Kidney (tissue), 14 donors: Measurements from ENCODE around the gene ZNF646. TPM values are rescaled to one million over a fixed set of nuclear protein-coding genes. Genes with fewer than 3 reads are reported as not detected.

Source experiments
- DNase-seq, 5 donors: peaks; one replicate each; pipeline ENCODE4 v3.0.0-alpha.2; 2013 to 2020
- FAIRE-seq: peaks from 2 replicates; lab custom pipeline; 2012; peaks lifted over from hg19 to GRCh38; lab: Jason Lieb, UNC
- H3K27ac ChIP-seq, 2 donors: one replicate each; pipeline ENCODE4 v1.7.0; 2013; ENCODE audit warnings: low read depth in 2 of 2, low read length in 2 of 2, inconsistent platforms in 1 of 2
- H3K27me3 ChIP-seq: one replicate; pipeline ENCODE4 v1.7.1; 2013; ENCODE audit warnings: low read length, inconsistent platforms; ENCODE audit not compliant: control insufficient read depth, insufficient read depth
- H3K36me3 ChIP-seq, 3 donors: one replicate each; pipeline versions ENCODE4 v1.7.0 to v1.7.1; 2013; ENCODE audit warnings: low read length in 3 of 3, control low read depth in 1 of 3, inconsistent platforms in 1 of 3; ENCODE audit not compliant: insufficient read depth in 3 of 3, control insufficient read depth in 2 of 3
- H3K4me1 ChIP-seq, 3 donors: one replicate each; pipeline versions ENCODE4 v1.7.0 to v1.7.1; 2013; ENCODE audit warnings: low read length in 3 of 3, inconsistent platforms in 1 of 3, low read depth in 1 of 3; ENCODE audit not compliant: control insufficient read depth in 2 of 3, insufficient read depth in 2 of 3
- H3K4me3 ChIP-seq, 3 donors: one replicate each; pipeline versions ENCODE4 v1.7.0 to v1.8.1; 2013; ENCODE audit warnings: low read length in 3 of 3, control low read depth in 1 of 3, inconsistent platforms in 1 of 3
- H3K9ac ChIP-seq, 3 donors: one replicate each; pipeline versions ENCODE4 v1.7.0 to v1.7.1; 2013; ENCODE audit warnings: low read length in 3 of 3, control low read depth in 1 of 3, inconsistent platforms in 1 of 3
- H3K9me3 ChIP-seq, 3 donors: one replicate each; pipeline versions ENCODE4 v1.7.0 to v1.7.1; 2013; ENCODE audit warnings: low read length in 3 of 3, control low read depth in 1 of 3, inconsistent platforms in 1 of 3; ENCODE audit not compliant: control insufficient read depth in 2 of 3, insufficient read depth in 1 of 3
- intact Hi-C: fragments of 100-400 bp; cut with DNase I; formaldehyde crosslinking; loops from one replicate; pipeline ENCODE4 v1.11.1; 2022
- polyA plus RNA-seq: library from polyadenylated mRNA; stranded (reverse); fragments of 350-450 nt; fragmentation: Illumina TruSeq; extraction: RNeasy Lipid Tissue Mini Kit (QIAGEN cat#74804); gene quantifications from one replicate; pipeline ENCODE4 v1.2.3, GENCODE V29; 2014; ENCODE audit warnings: low read depth, low replicate concordance; ENCODE audit not compliant: insufficient read depth
- total RNA-seq: library from RNA; stranded (reverse); fragmentation: NEBNext Ultra II Directional; extraction: Animal tissue kit (Norgen Biotek cat#: 25700); gene quantifications from one replicate; pipeline ENCODE4 v1.2.1, GENCODE V29; 2021
- TF ChIP-seq, protein P1 (sequence below): IDR thresholded peaks from 3 replicates; pipeline ENCODE4 v1.5.1; 2012; ENCODE audit warnings: mild to moderate bottlenecking, moderate library complexity, borderline replicate concordance; ENCODE audit not compliant: insufficient read depth; ENCODE audit errors: extremely low read depth
- donor health status: control.
- donor health status: control.
- donor health status: control.
- donor health status: control.
- donor health status: control.
- donor health status: DM: yes; HTN: yes; CAD: no.
- donor health status: Normal renal cell carcinoma (clear cell type).

ZNF646 gene
- total and polyA plus RNA-seq, 2 donors from 2014 or later = 2.9 to 20.5 TPM

DNA sequence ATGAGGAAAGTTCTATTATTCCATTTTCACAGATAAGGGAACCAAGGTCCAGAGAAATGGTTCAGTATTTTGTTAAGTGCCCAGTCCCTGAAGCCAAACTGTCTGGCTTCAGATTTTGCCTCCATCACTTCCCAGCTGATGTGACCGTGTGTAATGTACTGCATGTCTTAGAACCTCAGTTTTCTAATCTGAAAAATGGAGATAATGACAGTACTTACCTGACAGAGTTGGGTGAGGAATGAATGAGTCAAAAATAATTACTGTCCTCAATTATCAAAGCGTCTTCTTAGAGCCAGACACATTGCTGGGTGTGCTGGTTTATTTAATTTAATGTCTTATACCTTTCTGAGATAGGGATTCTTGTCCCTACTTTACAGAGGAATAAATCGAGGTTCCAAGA, 6.9 kb upstream of the ZNF646 start:
- peaks cover 0 to 10% (median 0%) of the 10 kb centered on the region in 3 donors for H3K4me1 ChIP-seq
- FAIRE-seq (no peak), DNase-seq (no peak)
- H3K9ac ChIP-seq = no peak overlapping the region
- H3K27me3 ChIP-seq = no peaks in the 10 kb centered on the region
- H3K9me3 ChIP-seq = no peaks in the 10 kb centered on the region
- no peak overlapping the region for H3K27ac ChIP-seq
- peaks cover 0 to 3% (median 2%) of the 10 kb centered on the region in 3 donors for H3K36me3 ChIP-seq
- TF ChIP-seq, protein P1, sequence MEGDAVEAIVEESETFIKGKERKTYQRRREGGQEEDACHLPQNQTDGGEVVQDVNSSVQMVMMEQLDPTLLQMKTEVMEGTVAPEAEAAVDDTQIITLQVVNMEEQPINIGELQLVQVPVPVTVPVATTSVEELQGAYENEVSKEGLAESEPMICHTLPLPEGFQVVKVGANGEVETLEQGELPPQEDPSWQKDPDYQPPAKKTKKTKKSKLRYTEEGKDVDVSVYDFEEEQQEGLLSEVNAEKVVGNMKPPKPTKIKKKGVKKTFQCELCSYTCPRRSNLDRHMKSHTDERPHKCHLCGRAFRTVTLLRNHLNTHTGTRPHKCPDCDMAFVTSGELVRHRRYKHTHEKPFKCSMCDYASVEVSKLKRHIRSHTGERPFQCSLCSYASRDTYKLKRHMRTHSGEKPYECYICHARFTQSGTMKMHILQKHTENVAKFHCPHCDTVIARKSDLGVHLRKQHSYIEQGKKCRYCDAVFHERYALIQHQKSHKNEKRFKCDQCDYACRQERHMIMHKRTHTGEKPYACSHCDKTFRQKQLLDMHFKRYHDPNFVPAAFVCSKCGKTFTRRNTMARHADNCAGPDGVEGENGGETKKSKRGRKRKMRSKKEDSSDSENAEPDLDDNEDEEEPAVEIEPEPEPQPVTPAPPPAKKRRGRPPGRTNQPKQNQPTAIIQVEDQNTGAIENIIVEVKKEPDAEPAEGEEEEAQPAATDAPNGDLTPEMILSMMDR = no peak
- no peak overlapping the region for H3K4me3 ChIP-seq
- intact Hi-C loops = no loop called here

- TF ChIP-seq, protein P1 = no peak
- no peak overlapping the region for H3K4me3 ChIP-seq
- H3K9ac ChIP-seq = peak overlapping the region in 2 of 3 donors; percentile 5 to 85
These were observed 2.4 kb upstream of the ZNF646 start for GRCh38 chr16:31071861-31072260.

DNA sequence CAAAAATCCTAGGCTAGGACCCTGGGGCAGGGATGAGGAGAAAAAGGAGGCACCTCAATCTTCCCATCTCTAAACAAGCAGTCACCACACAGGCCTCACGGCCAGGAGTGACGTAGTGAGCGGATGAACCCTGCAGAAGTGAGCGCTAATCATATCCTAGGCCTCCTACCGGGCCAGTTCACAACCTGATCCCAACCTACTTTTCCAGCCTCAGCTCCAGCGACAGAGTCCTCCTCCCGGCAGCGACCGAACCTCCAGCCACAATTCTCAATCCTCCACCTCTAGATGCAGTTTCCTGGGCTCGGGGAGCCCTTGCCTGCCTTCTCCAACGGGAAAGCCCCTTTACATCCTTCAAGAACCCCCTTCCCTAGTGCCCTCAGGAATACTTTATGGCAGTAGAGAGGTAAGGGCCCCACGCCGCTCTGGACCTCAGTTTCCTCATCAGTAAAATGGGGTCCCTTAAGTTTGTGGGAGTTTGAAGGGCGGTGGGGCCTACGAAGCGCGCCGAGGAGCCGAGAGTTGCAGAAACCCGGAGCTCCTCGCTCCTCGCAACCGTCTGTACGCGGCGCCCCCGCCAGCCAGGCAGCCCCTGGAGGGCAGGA, 1.6 kb upstream of the ZNF646 start:
- Histone ChIP-seq H3K27me3 (no peaks in the 10 kb centered on the region), H3K27ac (peak overlapping the region in 1 of 2 donors; percentile 80), H3K4me3 (peak overlapping the region; percentile 90 to 96 (median 90)), H3K9ac (peak overlapping the region; percentile 21 to 88 (median 85)), H3K4me1 (peaks cover 0 to 20% (median 4%) of the 10 kb centered on the region in 3 donors), H3K9me3 (no peaks in the 10 kb centered on the region), H3K36me3 (peaks cover 0 to 7% (median 2%) of the 10 kb centered on the region in 3 donors)
- DNase-seq = peak in 2 of 5 donors; percentile 29 to 30
- FAIRE-seq = no peak
- TF ChIP-seq, protein P1 = no peak
- intact Hi-C loops = no loop called here

More at GRCh38 chr16:31071861-31072260, 2.4 kb upstream of the ZNF646 start:
- DNase-seq (peak in 2 of 5 donors; percentile 9 to 22), FAIRE-seq (no peak)
- H3K9me3 ChIP-seq = no peaks in the 10 kb centered on the region
- no peaks in the 10 kb centered on the region for H3K36me3 ChIP-seq
- H3K27me3 ChIP-seq = no peaks in the 10 kb centered on the region
- intact Hi-C loops = no loop called here
- H3K4me1 ChIP-seq = peaks cover 0 to 20% (median 4%) of the 10 kb centered on the region in 3 donors
- no peak overlapping the region for H3K27ac ChIP-seq
